GM19324 (cell line): ENCODE results near the gene CCL4L2.
"Not testable (repeated sequence)": the region's sequence is repeated elsewhere in the genome, so short reads cannot be mapped to it uniquely, and the experiment has no call there.

Experiments used
- ATAC-seq: cut with Tn5 transposase; IDR thresholded peaks from one replicate; pipeline ENCODE4 v1.9.1; 2021; ENCODE audit warnings: mild to moderate bottlenecking, moderate library complexity; ENCODE audit not compliant: unreplicated experiment, low FRiP score

The CCL4L2 gene

DNA sequence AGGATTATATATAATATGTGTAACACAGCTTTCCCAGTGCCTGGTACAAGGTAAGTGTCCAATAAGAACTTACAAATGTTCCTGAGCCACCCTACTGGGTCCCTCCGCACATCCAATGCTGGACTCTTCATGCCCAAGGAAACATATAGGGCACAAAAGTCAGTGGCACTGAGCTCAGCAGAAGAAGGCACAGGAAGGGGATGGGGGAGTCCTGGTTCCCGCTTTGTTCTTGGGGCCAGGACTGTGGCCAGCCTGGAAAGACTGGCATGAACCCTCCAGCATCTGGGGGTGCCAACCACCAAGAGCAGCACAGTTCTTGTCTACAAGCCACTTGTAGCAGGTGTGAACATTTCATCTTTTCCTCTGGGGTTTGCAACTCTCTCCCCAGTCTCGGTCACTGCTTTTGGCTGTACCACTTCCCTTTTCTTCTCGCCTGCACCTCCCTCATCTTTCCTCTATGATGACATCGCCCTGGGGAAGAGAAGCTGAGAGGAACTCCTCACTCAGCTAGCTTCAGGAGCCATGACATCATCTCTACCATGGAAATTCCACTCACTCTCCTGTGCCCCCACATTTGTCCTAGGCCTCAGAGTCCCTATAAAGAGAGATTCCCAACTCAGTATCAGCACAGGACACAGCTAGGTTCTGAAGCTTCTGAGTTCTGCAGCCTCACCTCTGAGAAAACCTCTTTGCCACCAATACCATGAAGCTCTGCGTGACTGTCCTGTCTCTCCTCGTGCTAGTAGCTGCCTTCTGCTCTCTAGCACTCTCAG, at the start of gene CCL4L2:
TSS of gene CCL4L2 (plus strand) at position 625 of the 773 bp plus-strand sequence.
- ATAC-seq = peak; percentile 71

DNA sequence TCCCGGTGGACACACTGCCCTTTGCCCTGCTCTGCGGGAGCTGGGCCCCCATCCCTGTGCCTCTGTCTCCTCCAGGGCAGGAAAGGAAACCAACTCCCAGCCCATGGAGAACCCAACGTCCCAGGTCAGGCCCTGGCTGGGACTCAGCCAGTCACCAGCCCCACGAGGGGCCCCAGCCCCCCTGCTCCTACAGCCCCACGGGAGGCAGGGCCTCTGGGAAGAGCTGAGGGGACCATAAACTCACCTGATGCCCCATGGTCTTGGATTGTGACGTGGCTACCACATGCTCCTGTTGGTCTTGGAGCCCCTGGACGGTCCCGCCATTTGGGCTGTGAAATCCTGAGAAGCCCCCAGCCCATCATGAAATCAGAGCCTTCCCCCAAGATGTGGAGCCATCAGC, 42.0 kb upstream of the CCL4L2 start:
- not testable (repeated sequence) for ATAC-seq

DNA sequence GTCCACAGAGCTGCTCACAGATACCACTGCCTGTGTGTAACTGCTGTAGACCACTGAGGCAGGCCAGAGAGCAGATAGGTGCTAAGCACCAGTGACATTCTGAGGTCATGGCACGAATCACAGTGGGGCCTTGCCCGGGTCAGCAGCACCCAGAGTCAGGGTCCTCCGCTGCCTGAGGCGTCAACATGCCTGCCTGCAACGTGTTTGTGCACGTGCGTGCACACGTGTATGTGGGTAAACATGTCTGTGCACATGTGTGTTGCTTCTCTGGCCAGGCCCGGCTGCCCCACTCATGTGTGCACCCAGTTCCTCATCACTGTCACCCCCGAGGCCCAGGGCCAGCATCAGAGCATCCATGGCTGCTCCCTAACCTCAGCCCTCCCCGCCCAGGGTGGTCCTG, 34.3 kb upstream of the CCL4L2 start, which contains the start of gene TBC1D3B:
TSS of gene TBC1D3B (minus strand) at position 101 of the 400 bp plus-strand sequence. CDS start 1,586 bp downstream, outside the sequence.
- ATAC-seq = not testable (repeated sequence)

DNA sequence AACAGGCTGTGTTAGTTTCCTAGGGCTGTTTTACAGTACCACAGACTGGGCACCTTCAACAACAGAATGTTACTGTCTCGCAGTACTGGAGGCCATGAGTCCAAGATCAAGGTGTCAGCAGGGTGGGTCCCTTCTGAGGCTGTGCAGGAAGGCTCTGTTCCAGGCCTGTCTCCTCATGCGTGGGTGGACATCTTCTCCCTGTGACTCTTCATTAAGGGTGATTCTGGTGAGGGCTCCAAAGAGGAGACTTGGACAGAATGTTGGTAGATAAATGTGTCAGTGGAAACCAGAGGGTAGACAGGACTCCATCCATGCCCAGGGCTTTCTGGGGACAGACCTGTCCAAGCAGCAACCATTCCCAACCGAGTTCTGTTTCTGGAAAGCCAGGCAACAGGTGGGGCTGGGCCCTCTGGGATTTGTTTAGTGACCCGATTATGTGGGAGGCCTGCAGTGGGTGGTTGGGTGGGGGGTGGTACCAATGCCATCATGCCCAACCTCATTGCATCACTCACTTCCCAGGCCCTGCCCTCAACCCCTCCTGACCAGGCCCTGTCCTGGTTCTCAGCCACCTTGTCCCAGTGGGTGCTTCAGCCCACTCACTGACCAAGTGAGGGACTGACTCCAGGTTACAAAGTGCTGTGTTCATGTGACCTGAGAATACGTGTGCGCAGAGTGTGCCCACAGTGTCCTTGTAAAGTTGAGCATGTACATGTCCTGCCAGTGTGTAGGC, 29.3 kb upstream of the CCL4L2 start:
- not testable (repeated sequence) for ATAC-seq

DNA sequence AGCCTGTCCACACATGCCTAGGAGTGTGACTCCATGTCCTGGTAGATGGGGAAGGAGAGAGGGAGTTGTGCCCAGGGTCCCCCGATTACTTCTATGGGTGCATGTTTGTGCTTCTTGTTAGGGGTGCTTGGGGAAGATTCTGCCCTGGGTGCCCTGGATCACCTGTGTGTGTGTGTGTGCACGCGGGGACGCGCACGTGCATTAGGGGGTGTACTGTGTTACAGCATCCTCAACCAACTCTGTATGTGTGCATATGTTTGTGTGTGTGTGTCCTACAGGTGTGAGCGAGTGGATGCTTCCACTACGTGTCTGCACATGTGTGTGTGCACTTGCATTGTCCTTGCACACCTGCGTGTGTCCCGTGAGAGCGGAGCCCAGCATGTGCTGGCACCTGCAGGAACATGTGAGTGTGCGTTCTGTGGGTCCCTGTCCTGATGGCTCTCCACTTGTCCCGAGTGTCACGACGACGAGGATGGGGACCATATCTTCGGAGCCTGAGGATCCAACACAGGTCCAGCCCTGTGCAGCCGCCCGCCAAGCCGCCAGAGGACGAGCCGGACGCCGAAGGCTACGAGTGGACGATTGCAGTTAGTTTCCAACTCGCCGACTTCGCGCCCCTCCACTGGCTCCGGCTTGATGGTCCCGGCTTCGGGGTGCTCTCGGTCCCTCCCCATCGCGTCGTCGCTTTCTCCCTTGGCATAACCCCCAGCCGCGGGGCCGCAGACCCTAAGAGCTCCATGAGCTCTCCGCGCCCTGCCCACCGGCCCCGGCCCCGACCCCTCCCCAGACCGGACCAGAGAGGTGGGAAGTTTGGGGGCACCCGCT, 28.5 kb upstream of the CCL4L2 start:
- ATAC-seq = no peak

- peak; percentile 23 for ATAC-seq
Observed at GRCh38 chr17:36183001-36183971, 27.6 kb upstream of the CCL4L2 start.

DNA sequence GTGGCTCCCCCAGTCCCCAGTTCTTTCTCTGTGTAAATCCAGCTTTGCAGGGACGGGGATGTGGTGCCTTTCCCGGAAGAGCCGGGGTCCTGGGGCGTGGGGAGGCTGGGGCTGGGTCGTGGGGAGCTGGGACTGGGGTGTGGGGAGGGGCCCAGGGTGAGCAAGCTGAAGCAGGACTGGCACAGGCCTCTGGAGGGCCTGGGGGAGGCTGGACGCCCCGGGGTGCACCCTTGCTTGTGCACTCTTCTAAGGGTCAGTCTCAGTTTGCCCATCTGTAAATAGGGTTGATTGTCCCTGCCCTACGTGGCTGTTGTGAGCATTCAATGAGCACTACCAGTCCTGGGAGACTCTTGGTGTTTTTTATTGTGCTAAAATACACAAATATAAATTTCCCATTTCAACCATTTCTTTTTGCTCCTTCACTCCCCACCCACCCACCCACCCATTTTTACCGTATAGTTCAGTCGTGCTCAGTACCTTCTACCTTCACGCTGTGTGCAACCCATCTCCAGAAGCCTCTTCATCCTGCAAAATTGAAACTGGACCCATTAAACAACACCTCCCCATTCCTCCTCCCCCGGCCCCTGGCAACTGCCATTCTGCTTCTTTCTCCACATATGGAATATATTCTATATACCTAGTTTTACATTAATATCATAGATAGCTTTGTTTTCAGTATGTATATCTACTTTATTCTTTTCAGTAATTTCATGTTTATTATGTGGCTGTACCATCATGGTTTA, 26.7 kb upstream of the CCL4L2 start:
- ATAC-seq = no peak

GRCh38 chr17:36185416-36185815, 25.4 kb upstream of the CCL4L2 start:
- ATAC-seq = no peak

- ATAC-seq = not testable (repeated sequence)
Observed at GRCh38 chr17:36186810-36187763, 23.8 kb upstream of the CCL4L2 start.

DNA sequence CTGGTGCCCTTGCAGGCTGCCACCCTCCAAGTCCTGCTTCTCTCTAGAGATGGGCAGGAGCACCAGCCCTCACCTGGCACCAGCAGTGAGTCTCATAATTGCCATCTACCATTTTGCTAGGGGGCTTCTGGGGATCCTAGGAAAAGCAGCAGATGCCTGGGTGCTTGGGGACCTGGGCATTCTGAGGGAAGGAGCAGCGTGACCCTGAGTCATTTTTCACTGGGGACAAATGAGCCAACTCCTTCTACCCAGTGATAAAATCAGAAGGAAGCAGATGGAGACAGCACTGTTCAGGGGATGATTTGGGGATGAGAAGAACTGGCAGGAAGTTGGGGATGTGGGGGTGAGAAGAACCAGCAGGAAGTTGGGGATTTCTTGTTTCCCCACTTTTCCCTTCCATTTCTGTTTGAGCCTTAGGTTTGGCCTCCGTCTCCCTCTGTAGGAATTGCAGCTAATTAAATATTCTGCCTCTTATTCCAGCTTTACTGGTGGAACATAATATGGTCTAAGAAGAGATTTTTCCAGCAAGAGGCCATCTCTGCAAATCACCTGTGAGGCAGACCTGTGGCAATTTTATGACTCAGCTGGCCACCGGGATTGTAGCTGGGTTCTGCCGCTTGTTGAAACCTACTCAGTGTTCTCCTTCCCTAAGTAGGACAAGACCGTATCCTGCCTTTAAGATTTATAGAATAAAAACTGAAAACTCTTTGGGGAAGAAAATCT, 22.8 kb upstream of the CCL4L2 start:
- not testable (repeated sequence) for ATAC-seq

GRCh38 chr17:36188891-36189306, 22.0 kb upstream of the CCL4L2 start:
- peak; percentile 42 for ATAC-seq

GRCh38 chr17:36189993-36190392, 20.9 kb upstream of the CCL4L2 start:
- not testable (repeated sequence) for ATAC-seq

GRCh38 chr17:36190549-36191330, 20.1 kb upstream of the CCL4L2 start:
- ATAC-seq = not testable (repeated sequence)

- no peak for ATAC-seq
Observed at GRCh38 chr17:36193216-36193775, 17.6 kb upstream of the CCL4L2 start.

DNA sequence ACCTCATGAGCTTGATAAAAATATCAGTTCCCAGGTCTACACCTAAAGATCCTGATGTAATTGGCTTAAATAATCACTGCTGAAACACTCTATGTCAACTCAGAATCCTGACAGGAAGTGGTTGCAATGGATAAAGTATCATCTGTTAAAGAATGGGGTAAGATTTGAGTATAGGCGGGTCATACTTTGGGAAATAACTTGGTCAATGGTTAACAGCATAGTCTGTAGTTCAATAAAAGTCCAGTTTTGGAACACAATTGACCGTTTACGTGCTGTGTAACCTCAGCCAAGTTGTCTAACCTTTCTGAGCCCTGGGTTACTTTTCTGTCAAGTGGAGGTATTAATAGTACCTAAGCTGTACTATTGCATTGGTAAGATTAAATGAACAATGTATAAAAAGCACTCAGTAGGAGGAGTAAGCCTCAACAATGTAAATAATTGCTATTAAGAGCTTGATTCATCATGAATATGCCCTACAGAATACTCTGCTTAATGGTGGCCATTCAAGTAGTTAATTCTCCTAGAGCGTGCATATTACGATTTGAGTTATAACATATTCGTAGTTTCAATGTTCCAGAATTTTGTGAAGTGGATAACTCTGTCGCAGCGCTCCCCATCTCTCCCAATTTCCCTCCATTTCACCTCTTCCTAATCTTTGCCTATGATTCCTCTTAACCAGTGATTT, 16.6 kb upstream of the CCL4L2 start:
- ATAC-seq = not testable (repeated sequence)
